ENCODE measurements around the gene RRAGC.

GRCh38 chr1:38791892-38792291 lies 67.7 kb downstream of the RRAGC start:
- TF ChIP-seq CTCF (IDR thresholded peaks at IDR 0.05) (no peak), POLR2AphosphoS5 (IDR thresholded peaks at IDR 0.05) (no peak), POLR2A (IDR thresholded peaks at IDR 0.05) (no peak)

All from prostate gland (tissue), 2 donors.